IMR-90 (cell line): ENCODE data around the gene NHEJ1. TPM values are rescaled to one million over a fixed set of nuclear protein-coding genes. Genes with fewer than 3 reads are reported as not detected.

Experiments
- ATAC-seq: fragments of 200-7000 bp; cut with Tn5 transposase; 2 replicates; pipeline ENCODE4 v1.9.1; 2020; ENCODE audit warnings: low read depth, mild to moderate bottlenecking, moderate library complexity
- BruUV-seq: library from RNA; stranded (reverse); fragments of 400-500 nt; replicated peaks from 2 replicates; lab custom pipeline; 2021; lab: Mats Ljungman, UMichigan
- CTCF ChIA-PET: fragments of 300-600 bp; formaldehyde crosslinking; extraction: SDS; loops from one replicate; lab custom pipeline; 2021; ENCODE audit warnings: antibody characterized with exemption; lab: Yijun Ruan, JAX
- POLR2A ChIA-PET: fragments of 300-600 bp; sonication (Branson Sonifier 250); formaldehyde crosslinking; loops from one replicate; lab custom pipeline; 2022; ENCODE audit warnings: antibody characterized with exemption; ENCODE audit not compliant: unreplicated experiment; lab: Charles Lee
- DNase-seq: peaks from one replicate; pipeline ENCODE4 v3.0.0; 2013
- H2AFZ ChIP-seq: replicated peaks from 2 replicates; pipeline ENCODE3; 2013; ENCODE audit warnings: low read length, mild to moderate bottlenecking; ENCODE audit not compliant: poor library complexity
- H2AK5ac ChIP-seq: 2 replicates; pipeline ENCODE4 v1.6.1; 2013; ENCODE audit warnings: low read depth, low read length, inconsistent platforms
- H2AK9ac ChIP-seq: replicated peaks from 2 replicates; pipeline ENCODE3; 2013; ENCODE audit warnings: mild to moderate bottlenecking, low read depth, low read length, moderate library complexity; ENCODE audit not compliant: poor library complexity
- H2BK120ac ChIP-seq: 2 replicates; pipeline ENCODE4 v1.6.1; 2013; ENCODE audit warnings: low read depth, low read length, inconsistent platforms
- H2BK15ac ChIP-seq: 3 replicates; pipeline ENCODE4 v1.6.1; 2013; ENCODE audit warnings: low read depth, low read length, inconsistent platforms
- H2BK20ac ChIP-seq: 2 replicates; pipeline ENCODE4 v1.6.1; 2013; ENCODE audit warnings: low read depth, mild to moderate bottlenecking, inconsistent platforms, low read length, moderate library complexity
- H2BK5ac ChIP-seq: 2 replicates; pipeline ENCODE4 v1.6.1; 2013; ENCODE audit warnings: mild to moderate bottlenecking, low read depth, low read length, inconsistent platforms; ENCODE audit not compliant: poor library complexity, severe bottlenecking
- H3K14ac ChIP-seq: replicated peaks from 2 replicates; pipeline ENCODE4 v1.6.1; 2013; ENCODE audit warnings: low read depth, low read length, inconsistent platforms
- H3K18ac ChIP-seq: 2 replicates; pipeline ENCODE4 v1.6.1; 2013; ENCODE audit warnings: low read depth, low read length, control low read depth
- H3K23ac ChIP-seq: 2 replicates; pipeline ENCODE4 v1.6.1; 2013; ENCODE audit warnings: low read depth, low read length, inconsistent platforms
- H3K27ac ChIP-seq: 2 replicates; pipeline ENCODE4 v1.5.1; 2013; ENCODE audit warnings: mild to moderate bottlenecking, control low read depth, low read length; ENCODE audit not compliant: insufficient read depth
- H3K27me3 ChIP-seq: 2 replicates; pipeline ENCODE4 v1.6.1; 2013; ENCODE audit warnings: low read length; ENCODE audit not compliant: control insufficient read depth, insufficient read depth
- H3K36me3 ChIP-seq: 2 replicates; pipeline ENCODE4 v1.6.1; 2013; ENCODE audit warnings: low read length, mixed read lengths; ENCODE audit not compliant: control insufficient read depth, insufficient read depth
- H3K4ac ChIP-seq: 2 replicates; pipeline ENCODE4 v1.6.1; 2013; ENCODE audit warnings: low read depth, low read length, inconsistent platforms
- H3K4me1 ChIP-seq: 2 replicates; pipeline ENCODE4 v1.6.1; 2013; ENCODE audit warnings: low read length, mixed read lengths; ENCODE audit not compliant: control insufficient read depth, insufficient read depth
- H3K4me2 ChIP-seq: 2 replicates; pipeline ENCODE4 v1.6.1; 2013; ENCODE audit warnings: low read depth, mild to moderate bottlenecking, control low read depth, low read length, moderate library complexity
- H3K4me3 ChIP-seq: 2 replicates; pipeline ENCODE4 v1.5.1; 2013; ENCODE audit warnings: low read depth, mild to moderate bottlenecking, control low read depth, low read length, moderate library complexity; ENCODE audit not compliant: insufficient read depth
- H3K56ac ChIP-seq: 2 replicates; pipeline ENCODE4 v1.6.1; 2013; ENCODE audit warnings: low read length, inconsistent platforms; ENCODE audit not compliant: insufficient read depth; ENCODE audit errors: extremely low read depth
- H3K79me1 ChIP-seq, 2 experiments: 2 replicates each; pipeline ENCODE4 v1.6.1; 2013; ENCODE audit warnings: low read length in 2 of 2, inconsistent platforms in 1 of 2, low read depth in 1 of 2
- H3K9ac ChIP-seq: 2 replicates; pipeline ENCODE4 v1.6.1; 2013; ENCODE audit warnings: low read depth, low read length, control low read depth
- H3K9me1 ChIP-seq: 2 replicates; pipeline ENCODE4 v1.6.1; 2013; ENCODE audit warnings: low read length, inconsistent platforms; ENCODE audit not compliant: insufficient read depth
- H3K9me3 ChIP-seq: 2 replicates; pipeline ENCODE4 v1.6.1; 2013; ENCODE audit warnings: low read length; ENCODE audit not compliant: control insufficient read depth, insufficient read depth
- H4K20me1 ChIP-seq: 2 replicates; pipeline ENCODE4 v1.6.1; 2013; ENCODE audit warnings: low read length, inconsistent platforms; ENCODE audit not compliant: insufficient read depth
- H4K5ac ChIP-seq: 2 replicates; pipeline ENCODE4 v1.6.1; 2013; ENCODE audit warnings: mild to moderate bottlenecking, low read depth, low read length, control low read depth
- H4K8ac ChIP-seq, 2 experiments: 2 replicates each; pipeline ENCODE4 v1.6.1; 2013; ENCODE audit warnings: low read depth in 2 of 2, low read length in 2 of 2, control low read depth in 1 of 2, inconsistent platforms in 1 of 2
- H4K91ac ChIP-seq: 2 replicates; pipeline ENCODE4 v1.6.1; 2013; ENCODE audit warnings: low read depth, low read length, inconsistent platforms; ENCODE audit not compliant: insufficient read depth
- BHLHE40 ChIP-seq: fragments of 150-350 bp; IDR thresholded peaks from 2 replicates; pipeline ENCODE4 v1.6.1; 2016; ENCODE audit warnings: mild to moderate bottlenecking, low read depth, low read length
- CHD1 ChIP-seq: IDR thresholded peaks from 2 replicates; pipeline ENCODE4 v1.6.1; 2012; ENCODE audit warnings: low read depth, low read length, improper control_type of control experiment
- FOS ChIP-seq: fragments of 150-350 bp; IDR thresholded peaks from 2 replicates; pipeline ENCODE4 v1.6.1; 2016; ENCODE audit warnings: low read depth, low read length
- POLR2A ChIP-seq: IDR thresholded peaks from 2 replicates; pipeline ENCODE4 v1.6.1; 2012; ENCODE audit warnings: mild to moderate bottlenecking, low read depth, low read length
- RAD21 ChIP-seq: IDR thresholded peaks from 2 replicates; pipeline ENCODE4 v1.6.1; 2012; ENCODE audit warnings: low read length, improper control_type of control experiment
- WGBS, 2 experiments: methylation state at CpG; one replicate each; pipeline versions ENCODE4 v1.1.5 to v1.1.7; 2013; ENCODE audit warnings: missing lambda C conversion rate in 2 of 2; ENCODE audit not compliant: insufficient read length in 1 of 2; ENCODE audit errors: extremely low coverage in 2 of 2; 5-methylcytosine and 5-hydroxymethylcytosine counted together
- dilution Hi-C: fragments of 300-500 bp; cut with HindIII; formaldehyde crosslinking; loops from one replicate; pipeline ENCODE4 v1.14.3; 2018; ENCODE audit warnings: low sequenced_read_pairs; ENCODE audit not compliant: unreplicated experiment
- in situ Hi-C: fragments of 300-500 bp; cut with MboI; formaldehyde crosslinking; loops from 3 replicates; pipeline ENCODE4 v1.14.3; 2019; ENCODE audit warnings: low sequenced_read_pairs, inconsistent platforms, mixed read lengths
- intact Hi-C: fragments of 100-400 bp; cut with micrococcal nuclease; formaldehyde crosslinking; loops from 2 replicates; pipeline ENCODE4 v1.10.0; 2022
- polyA plus RNA-seq, 3 experiments: library from polyadenylated mRNA; depleted of rRNA; stranded (reverse); fragments of >200 nt; gene quantifications; 2 replicates each; pipeline ENCODE4 v1.2.3, GENCODE V29; 2012; ENCODE audit warnings: low replicate concordance in 1 of 3
- total RNA-seq: library from RNA; depleted of rRNA; stranded (reverse); fragments of >200 nt; gene quantifications from 2 replicates; pipeline ENCODE4 v1.2.3, GENCODE V29; 2012

NHEJ1 gene
- total and polyA plus RNA-seq, 2 of the 4 experiments (the other 2 are of a cell fraction) = 12.5 to 23.1 TPM

DNA sequence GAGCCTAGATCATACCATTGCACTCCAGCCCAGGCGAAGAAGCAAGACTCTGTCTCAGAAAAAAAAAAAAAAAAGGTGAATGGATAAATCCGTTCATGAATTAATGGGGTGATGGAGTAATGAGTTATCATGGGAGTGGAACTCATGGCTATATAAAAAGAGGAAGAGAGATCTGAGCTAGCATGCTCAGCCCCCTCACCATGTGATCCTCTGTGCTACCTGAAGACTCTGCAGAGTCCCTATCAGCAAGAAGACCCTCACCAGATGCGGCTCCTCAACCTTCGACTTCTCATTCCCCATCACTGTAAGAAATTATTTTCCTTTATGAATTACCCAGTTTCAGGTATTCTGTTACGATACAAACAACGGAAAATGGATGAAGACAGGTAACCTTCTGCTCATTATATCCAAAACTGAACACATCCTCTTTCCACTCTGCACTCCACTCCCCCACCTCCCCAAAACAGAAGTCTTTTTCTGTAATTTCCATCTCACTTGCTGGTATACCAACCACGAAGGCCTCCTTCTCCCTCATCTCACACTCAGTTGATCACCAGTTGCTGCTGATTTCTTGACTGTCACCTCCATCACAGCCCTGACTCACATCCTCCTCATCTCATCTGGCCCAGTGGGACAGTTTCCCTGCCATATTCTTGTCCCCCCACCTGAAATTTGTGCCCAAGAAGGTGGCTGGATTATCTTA is 26.3 kb upstream of the NHEJ1 start:
- no peak overlapping the region for H4K5ac ChIP-seq
- no peak overlapping the region for H2AK9ac ChIP-seq
- dilution Hi-C loops (no loop called here), in situ Hi-C loops (no loop called here), intact Hi-C loops (no loop called here)
- H2AK5ac ChIP-seq = no peak overlapping the region
- no peaks in the 10 kb centered on the region for H3K4me1 ChIP-seq
- H3K14ac ChIP-seq = no peak overlapping the region
- no TSS peak for BruUV-seq
- H3K4me2 ChIP-seq = no peak overlapping the region
- peaks cover 21% of the 10 kb centered on the region for H3K36me3 ChIP-seq
- H3K27ac ChIP-seq = no peak overlapping the region
- no peak overlapping the region for H3K56ac ChIP-seq
- no peak overlapping the region for H2BK15ac ChIP-seq
- ATAC-seq (no peak), DNase-seq (no peak)
- no peak overlapping the region for H3K4ac ChIP-seq
- H2BK20ac ChIP-seq = no peak overlapping the region
- no peak overlapping the region for H3K9ac ChIP-seq
- no peak overlapping the region for H3K23ac ChIP-seq
- TF ChIP-seq BHLHE40 (no peak), FOS (no peak), POLR2A (no peak), RAD21 (no peak), CHD1 (no peak)
- no peak overlapping the region for H3K18ac ChIP-seq
- no peak overlapping the region for H4K91ac ChIP-seq
- POLR2A ChIA-PET = interaction anchor here (0.6 kb wide), 1 partner anchor 50 kb away, joined by 3 read pairs; no protein-coding TSS in a partner anchor
- no peak overlapping the region for H2BK120ac ChIP-seq
- no peak overlapping the region for H2BK5ac ChIP-seq
- no peak overlapping the region for H2AFZ ChIP-seq
- WGBS, 2 experiments = 85% methylated on average over 3 of the region's 7 CpGs; no CpG with 5 or more reads in 1 of the 2 experiments
- no peak overlapping the region for H3K4me3 ChIP-seq
- H3K79me1 ChIP-seq = peaks cover 7% of the 10 kb centered on the region in 2 experiments; a peak in 2 of 4 replicates
- H3K9me3 ChIP-seq = no peaks in the 10 kb centered on the region
- CTCF ChIA-PET = no interaction called here
- H4K20me1 ChIP-seq = no peaks in the 10 kb centered on the region
- H4K8ac ChIP-seq = no peak overlapping the region
- no peaks in the 10 kb centered on the region for H3K9me1 ChIP-seq
- H3K27me3 ChIP-seq = no peaks in the 10 kb centered on the region
